ENCODE data around the gene KDM4C.

KDM4C gene

GRCh38 chr9:7033076-7034045 lies 275.6 kb downstream of the KDM4C start:
- DNase-seq (ENCODE audit: low spot score in 2 of 2): no peak
- ATAC-seq (replicated peaks; ENCODE audit: extremely low read depth, poor library complexity, severe bottlenecking): no peak
- Mint-ChIP-seq H3K27me3 (no peaks in the 10 kb centered on the region), H3K9me3 (no peaks in the 10 kb centered on the region), H3K27ac (ENCODE audit: low read depth) (no peak overlapping the region), H3K4me1 (peaks cover 7% of the 10 kb centered on the region), H3K4me3 (no peak overlapping the region), H3K36me3 (ENCODE audit: insufficient read depth) (peaks cover 5% of the 10 kb centered on the region)

GRCh38 chr9:7037176-7037575 lies 279.4 kb downstream of the KDM4C start:
- DNase-seq (ENCODE audit: low spot score in 2 of 2): no peak
- no peak for ATAC-seq (replicated peaks; ENCODE audit: extremely low read depth, poor library complexity, severe bottlenecking)
- H3K36me3 Mint-ChIP-seq (ENCODE audit: insufficient read depth): peaks cover 11% of the 10 kb centered on the region
- H3K9me3 Mint-ChIP-seq: no peaks in the 10 kb centered on the region
- no peak overlapping the region for H3K27ac Mint-ChIP-seq (ENCODE audit: low read depth)
- no peak overlapping the region for H3K4me3 Mint-ChIP-seq
- H3K27me3 Mint-ChIP-seq: no peaks in the 10 kb centered on the region
- H3K4me1 Mint-ChIP-seq: peaks cover 13% of the 10 kb centered on the region

GRCh38 chr9:7042124-7042523 lies 284.4 kb downstream of the KDM4C start:
- H3K27ac Mint-ChIP-seq (ENCODE audit: low read depth): no peak overlapping the region
- DNase-seq (ENCODE audit: low spot score in 2 of 2): no peak
- H3K27me3 Mint-ChIP-seq: no peaks in the 10 kb centered on the region
- H3K4me3 Mint-ChIP-seq: no peak overlapping the region
- peaks cover 18% of the 10 kb centered on the region for H3K36me3 Mint-ChIP-seq (ENCODE audit: insufficient read depth)
- H3K9me3 Mint-ChIP-seq: no peaks in the 10 kb centered on the region
- peaks cover 17% of the 10 kb centered on the region for H3K4me1 Mint-ChIP-seq
- no peak for ATAC-seq (replicated peaks; ENCODE audit: extremely low read depth, poor library complexity, severe bottlenecking)

GRCh38 chr9:7045361-7045760 lies 287.6 kb downstream of the KDM4C start:
- Mint-ChIP-seq H3K27me3 (no peaks in the 10 kb centered on the region), H3K36me3 (ENCODE audit: insufficient read depth) (peaks cover 36% of the 10 kb centered on the region), H3K27ac (ENCODE audit: low read depth) (no peak overlapping the region), H3K4me1 (peaks cover 17% of the 10 kb centered on the region), H3K9me3 (no peaks in the 10 kb centered on the region), H3K4me3 (no peak overlapping the region)
- no peak for DNase-seq (ENCODE audit: low spot score in 2 of 2)
- no peak for ATAC-seq (replicated peaks; ENCODE audit: extremely low read depth, poor library complexity, severe bottlenecking)

- Mint-ChIP-seq H3K4me1 (peaks cover 11% of the 10 kb centered on the region), H3K4me3 (no peak overlapping the region), H3K36me3 (ENCODE audit: insufficient read depth) (peaks cover 38% of the 10 kb centered on the region), H3K27me3 (no peaks in the 10 kb centered on the region), H3K27ac (ENCODE audit: low read depth) (no peak overlapping the region), H3K9me3 (no peaks in the 10 kb centered on the region)
- ATAC-seq (replicated peaks; ENCODE audit: extremely low read depth, poor library complexity, severe bottlenecking) (no peak), DNase-seq (ENCODE audit: low spot score in 2 of 2) (no peak)
Observed at GRCh38 chr9:7051711-7052110, 293.9 kb downstream of the KDM4C start.

- H3K4me3 Mint-ChIP-seq: no peak overlapping the region
- DNase-seq (ENCODE audit: low spot score in 2 of 2) (no peak), ATAC-seq (replicated peaks; ENCODE audit: extremely low read depth, poor library complexity, severe bottlenecking) (no peak)
- H3K27ac Mint-ChIP-seq (ENCODE audit: low read depth): peak overlapping the region; percentile 9
- no peaks in the 10 kb centered on the region for H3K27me3 Mint-ChIP-seq
- H3K36me3 Mint-ChIP-seq (ENCODE audit: insufficient read depth): peaks cover 22% of the 10 kb centered on the region
- no peaks in the 10 kb centered on the region for H3K9me3 Mint-ChIP-seq
- H3K4me1 Mint-ChIP-seq: peaks cover 14% of the 10 kb centered on the region
Observed at GRCh38 chr9:7053903-7054302, 296.1 kb downstream of the KDM4C start.

- Mint-ChIP-seq H3K27me3 (no peaks in the 10 kb centered on the region), H3K36me3 (ENCODE audit: insufficient read depth) (peaks cover 13% of the 10 kb centered on the region), H3K27ac (ENCODE audit: low read depth) (no peak overlapping the region), H3K4me1 (peaks cover 14% of the 10 kb centered on the region), H3K4me3 (no peak overlapping the region), H3K9me3 (no peaks in the 10 kb centered on the region)
- ATAC-seq (replicated peaks; ENCODE audit: extremely low read depth, poor library complexity, severe bottlenecking): no peak
- DNase-seq (ENCODE audit: low spot score in 2 of 2): no peak
Observed at GRCh38 chr9:7055171-7055903, 297.6 kb downstream of the KDM4C start.

- H3K9me3 Mint-ChIP-seq: no peaks in the 10 kb centered on the region
- H3K4me1 Mint-ChIP-seq: peaks cover 19% of the 10 kb centered on the region
- DNase-seq (ENCODE audit: low spot score in 2 of 2) (no peak), ATAC-seq (replicated peaks; ENCODE audit: extremely low read depth, poor library complexity, severe bottlenecking) (no peak)
- H3K36me3 Mint-ChIP-seq (ENCODE audit: insufficient read depth): peaks cover 8% of the 10 kb centered on the region
- H3K27me3 Mint-ChIP-seq: no peaks in the 10 kb centered on the region
- no peak overlapping the region for H3K27ac Mint-ChIP-seq (ENCODE audit: low read depth)
- no peak overlapping the region for H3K4me3 Mint-ChIP-seq
Observed at GRCh38 chr9:7056254-7056653, 298.5 kb downstream of the KDM4C start.

GRCh38 chr9:7058473-7058872 lies 300.7 kb downstream of the KDM4C start:
- H3K27me3 Mint-ChIP-seq: no peaks in the 10 kb centered on the region
- peaks cover 14% of the 10 kb centered on the region for H3K4me1 Mint-ChIP-seq
- peaks cover 3% of the 10 kb centered on the region for H3K36me3 Mint-ChIP-seq (ENCODE audit: insufficient read depth)
- DNase-seq (ENCODE audit: low spot score in 2 of 2) (no peak), ATAC-seq (replicated peaks; ENCODE audit: extremely low read depth, poor library complexity, severe bottlenecking) (no peak)
- no peak overlapping the region for H3K4me3 Mint-ChIP-seq
- H3K27ac Mint-ChIP-seq (ENCODE audit: low read depth): no peak overlapping the region
- H3K9me3 Mint-ChIP-seq: no peaks in the 10 kb centered on the region

GRCh38 chr9:7067169-7067568 lies 309.4 kb downstream of the KDM4C start:
- Mint-ChIP-seq H3K9me3 (no peaks in the 10 kb centered on the region), H3K27ac (ENCODE audit: low read depth) (no peak overlapping the region), H3K4me1 (no peaks in the 10 kb centered on the region), H3K4me3 (no peak overlapping the region), H3K36me3 (ENCODE audit: insufficient read depth) (peaks cover 13% of the 10 kb centered on the region), H3K27me3 (no peaks in the 10 kb centered on the region)
- ATAC-seq (replicated peaks; ENCODE audit: extremely low read depth, poor library complexity, severe bottlenecking): no peak
- no peak for DNase-seq (ENCODE audit: low spot score in 2 of 2)

GRCh38 chr9:7071916-7072315 lies 314.1 kb downstream of the KDM4C start:
- Mint-ChIP-seq H3K27ac (ENCODE audit: low read depth) (no peak overlapping the region), H3K27me3 (no peaks in the 10 kb centered on the region), H3K9me3 (no peaks in the 10 kb centered on the region), H3K4me3 (no peak overlapping the region), H3K4me1 (peaks cover 5% of the 10 kb centered on the region), H3K36me3 (ENCODE audit: insufficient read depth) (peaks cover 25% of the 10 kb centered on the region)
- ATAC-seq (replicated peaks; ENCODE audit: extremely low read depth, poor library complexity, severe bottlenecking) (no peak), DNase-seq (ENCODE audit: low spot score in 2 of 2) (no peak)

- ATAC-seq (replicated peaks; ENCODE audit: extremely low read depth, poor library complexity, severe bottlenecking) (no peak), DNase-seq (ENCODE audit: low spot score in 2 of 2) (no peak)
- Mint-ChIP-seq H3K36me3 (ENCODE audit: insufficient read depth) (peaks cover 26% of the 10 kb centered on the region), H3K4me1 (peaks cover 5% of the 10 kb centered on the region), H3K27me3 (no peaks in the 10 kb centered on the region), H3K9me3 (no peaks in the 10 kb centered on the region), H3K27ac (ENCODE audit: low read depth) (no peak overlapping the region), H3K4me3 (no peak overlapping the region)
Observed at GRCh38 chr9:7073706-7074105, 315.9 kb downstream of the KDM4C start.

- H3K4me3 Mint-ChIP-seq: no peak overlapping the region
- ATAC-seq (replicated peaks; ENCODE audit: extremely low read depth, poor library complexity, severe bottlenecking): no peak
- no peaks in the 10 kb centered on the region for H3K9me3 Mint-ChIP-seq
- no peak for DNase-seq (ENCODE audit: low spot score in 2 of 2)
- H3K27me3 Mint-ChIP-seq: no peaks in the 10 kb centered on the region
- peaks cover 24% of the 10 kb centered on the region for H3K36me3 Mint-ChIP-seq (ENCODE audit: insufficient read depth)
- no peak overlapping the region for H3K27ac Mint-ChIP-seq (ENCODE audit: low read depth)
- peaks cover 5% of the 10 kb centered on the region for H3K4me1 Mint-ChIP-seq
Observed at GRCh38 chr9:7075154-7075553, 317.4 kb downstream of the KDM4C start.
